ENCODE results near the gene FBXO24. TPM values are rescaled to one million over a fixed set of nuclear protein-coding genes. Genes with fewer than 3 reads are reported as not detected.

FBXO24 gene
- total RNA-seq, 4 donors from 2014 or later = 1.8 to 1.9 TPM; not detected in 2

DNA sequence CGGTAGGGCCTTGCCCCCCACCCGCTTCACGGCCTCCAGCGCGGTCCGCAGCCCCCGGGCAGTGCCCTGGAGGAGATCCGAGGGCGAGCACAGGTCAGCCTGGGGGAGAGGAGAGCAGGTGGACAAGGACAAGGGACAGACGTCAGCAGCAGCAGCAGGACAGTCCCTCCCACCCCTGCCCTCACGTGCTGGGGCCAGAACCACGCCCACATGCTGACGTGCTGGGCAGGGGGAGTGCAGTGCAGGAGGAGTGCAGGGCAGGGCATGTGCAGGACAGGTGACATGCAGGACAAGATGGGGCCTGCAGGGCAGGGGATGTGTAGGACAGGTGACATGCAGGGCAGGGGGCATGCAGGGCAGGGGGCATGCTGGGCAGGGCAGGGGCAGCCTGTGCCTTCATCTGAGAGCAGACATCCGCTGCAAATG lies 10.9 kb upstream of the FBXO24 start:
- 77 to 100% methylated on average over 1 to 3 of the region's 14 CpGs for WGBS, 2 donors (ENCODE audit: low coverage in 1 of 2)
- H3K4me1 ChIP-seq = peaks cover 0 to 9% (median 2%) of the 10 kb centered on the region in 3 donors
- peaks cover 61% of the 10 kb centered on the region for H3K27me3 ChIP-seq
- no peak for TF ChIP-seq CTCF (IDR thresholded peaks at IDR 0.05)
- no peak for TF ChIP-seq EP300 (IDR thresholded peaks at IDR 0.05)
- TF ChIP-seq POLR2A (IDR thresholded peaks at IDR 0.05) = no peak
- TF ChIP-seq POLR2AphosphoS5 (IDR thresholded peaks at IDR 0.05) = no peak
- no peak overlapping the region for H3K27ac ChIP-seq
- ATAC-seq = no peak
- H3K4me3 ChIP-seq = no peak overlapping the region
- H3K9me3 ChIP-seq = no peaks in the 10 kb centered on the region
- peaks cover 0 to 74% of the 10 kb centered on the region in 2 donors for H3K36me3 ChIP-seq

- H3K27me3 ChIP-seq = peaks cover 57% of the 10 kb centered on the region
- H3K4me3 ChIP-seq = no peak overlapping the region
- TF ChIP-seq POLR2AphosphoS5 (IDR thresholded peaks at IDR 0.05) (no peak), CTCF (IDR thresholded peaks at IDR 0.05) (no peak), EP300 (IDR thresholded peaks at IDR 0.05) (no peak), POLR2A (IDR thresholded peaks at IDR 0.05) (no peak)
- H3K36me3 ChIP-seq = peaks cover 0 to 80% of the 10 kb centered on the region in 2 donors
- no peak overlapping the region for H3K27ac ChIP-seq
- H3K9me3 ChIP-seq = no peaks in the 10 kb centered on the region
- no peak for ATAC-seq
- H3K4me1 ChIP-seq = peaks cover 0 to 2% (median 0%) of the 10 kb centered on the region in 3 donors
- 71% methylated on average over 1 of the region's 17 CpGs; no CpG with 5 or more reads in 1 of the 2 donors for WGBS, 2 donors (ENCODE audit: low coverage in 1 of 2)
Measured at GRCh38 chr7:100575746-100576383, 10.3 kb upstream of the FBXO24 start.

- Histone ChIP-seq H3K4me1 (no peaks in the 10 kb centered on the region), H3K36me3 (peaks cover 0 to 86% of the 10 kb centered on the region in 2 donors), H3K9me3 (no peaks in the 10 kb centered on the region), H3K4me3 (no peak overlapping the region), H3K27ac (no peak overlapping the region), H3K27me3 (peaks cover 51% of the 10 kb centered on the region)
- TF ChIP-seq POLR2A (IDR thresholded peaks at IDR 0.05) (no peak), CTCF (IDR thresholded peaks at IDR 0.05) (no peak), EP300 (IDR thresholded peaks at IDR 0.05) (no peak), POLR2AphosphoS5 (IDR thresholded peaks at IDR 0.05) (no peak)
- 86 to 96% methylated on average over 4 of the region's 13 CpGs for WGBS, 2 donors (ENCODE audit: low coverage in 1 of 2)
- no peak for ATAC-seq
Measured at GRCh38 chr7:100576384-100576993, 9.6 kb upstream of the FBXO24 start.

DNA sequence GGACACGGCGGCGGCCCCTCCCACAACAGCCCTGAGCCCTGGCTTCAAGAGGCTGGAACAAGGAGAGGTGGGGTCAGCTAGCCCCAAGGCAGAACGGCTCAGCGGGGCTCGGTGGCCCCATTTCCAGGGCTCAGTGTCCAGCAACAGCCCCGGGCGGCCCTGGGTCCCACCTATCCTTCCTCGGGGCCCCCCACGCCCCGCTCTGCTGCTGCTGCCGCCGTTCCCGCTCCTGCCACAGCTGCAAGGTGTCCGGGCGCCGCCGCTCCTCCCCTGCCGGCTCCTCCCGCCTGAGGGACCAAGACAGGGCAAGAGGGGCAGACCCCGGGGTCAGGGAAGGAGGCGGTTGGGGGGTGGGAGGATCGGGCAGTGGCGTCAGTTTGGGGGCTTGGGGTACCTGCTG lies 9.0 kb upstream of the FBXO24 start:
- Histone ChIP-seq H3K36me3 (peaks cover 0 to 92% of the 10 kb centered on the region in 2 donors), H3K4me1 (peaks cover 0 to 4% (median 0%) of the 10 kb centered on the region in 3 donors), H3K27ac (no peak overlapping the region), H3K4me3 (no peak overlapping the region), H3K9me3 (no peaks in the 10 kb centered on the region), H3K27me3 (peaks cover 45% of the 10 kb centered on the region)
- TF ChIP-seq POLR2AphosphoS5 (IDR thresholded peaks at IDR 0.05) = no peak
- no peak for TF ChIP-seq POLR2A (IDR thresholded peaks at IDR 0.05)
- TF ChIP-seq EP300 (IDR thresholded peaks at IDR 0.05) = no peak
- TF ChIP-seq CTCF (IDR thresholded peaks at IDR 0.05) = no peak
- no peak for ATAC-seq
- WGBS, 2 donors (ENCODE audit: low coverage in 1 of 2) = 88 to 89% methylated on average over 3 to 5 of the region's 24 CpGs

DNA sequence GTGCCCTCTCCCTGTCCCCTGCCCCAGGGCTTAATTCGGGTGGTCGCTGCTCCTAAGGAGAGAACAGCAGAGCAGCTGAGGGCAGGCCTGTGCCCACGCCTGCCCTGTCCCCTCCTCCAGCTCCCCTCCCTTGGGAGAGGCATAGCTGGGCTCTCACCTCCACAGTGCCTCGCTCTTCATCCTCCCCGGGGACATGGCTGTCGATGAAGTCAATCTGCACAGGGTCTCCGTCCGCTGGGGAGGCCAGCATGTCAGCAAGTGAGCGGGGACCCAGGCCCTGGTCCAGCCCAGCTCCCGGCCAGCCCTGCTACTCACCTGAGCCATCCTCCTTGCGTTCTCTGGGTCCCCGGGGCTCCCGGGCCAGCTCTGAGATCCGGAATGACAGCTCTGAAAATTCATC lies 8.6 kb upstream of the FBXO24 start:
- ATAC-seq = no peak
- WGBS, 2 donors (ENCODE audit: low coverage in 1 of 2) = 100% methylated on average over 1 of the region's 14 CpGs; no CpG with 5 or more reads in 1 of the 2 donors
- Histone ChIP-seq H3K4me3 (no peak overlapping the region), H3K4me1 (peaks cover 0 to 8% (median 2%) of the 10 kb centered on the region in 3 donors), H3K27me3 (peaks cover 41% of the 10 kb centered on the region), H3K36me3 (peaks cover 0 to 94% of the 10 kb centered on the region in 2 donors), H3K27ac (no peak overlapping the region), H3K9me3 (no peaks in the 10 kb centered on the region)
- no peak for TF ChIP-seq CTCF (IDR thresholded peaks at IDR 0.05)
- no peak for TF ChIP-seq EP300 (IDR thresholded peaks at IDR 0.05)
- TF ChIP-seq POLR2A (IDR thresholded peaks at IDR 0.05) = no peak

Data from gastroesophageal sphincter (tissue), 4 donors.